Naive thymus-derived CD4-positive, alpha-beta T cell (primary cell): ENCODE data around the gene KIF15. TPM values are rescaled to one million over a fixed set of nuclear protein-coding genes. Genes with fewer than 3 reads are reported as not detected.
A peak's percentile ranks its signal among the peaks of the same experiment; 100 is the strongest.
"Not testable (repeated sequence)": the region's sequence is repeated elsewhere in the genome, so short reads cannot be mapped to it uniquely, and the experiment has no call there.

ENCODE experiments used
- ATAC-seq: fragments of 150-1000 bp; cut with Tn5 transposase; 2 replicates; pipeline ENCODE4 v1.10.0; 2021; ENCODE audit warnings: mild to moderate bottlenecking, moderate library complexity
- CTCF ChIA-PET: fragments of 350-600 bp; sonication (Branson Sonifier 250); formaldehyde crosslinking; loops from one replicate; lab custom pipeline; 2021; ENCODE audit warnings: antibody characterized with exemption; lab: Charles Lee
- POLR2A ChIA-PET: fragments of 350-600 bp; sonication (Branson Sonifier 250); formaldehyde crosslinking; loops from one replicate; lab custom pipeline; 2021; ENCODE audit warnings: antibody characterized with exemption, inconsistent platforms; lab: Charles Lee
- DNase-seq, 9 donors: peaks; one replicate each; pipeline versions ENCODE4 v3.0.0 to v3.0.0-alpha.2; 2020 to 2022; ENCODE audit warnings: mixed read lengths in 1 of 9
- H3K27ac ChIP-seq: one replicate; pipeline ENCODE4 v1.7.0; 2013; ENCODE audit warnings: mild to moderate bottlenecking, low read depth, low read length, moderate library complexity
- H3K27me3 ChIP-seq, 2 donors: one replicate each; pipeline ENCODE4 v1.7.0; 2013; ENCODE audit warnings: low read length in 2 of 2, mild to moderate bottlenecking in 2 of 2, moderate library complexity in 2 of 2; ENCODE audit not compliant: control insufficient read depth in 2 of 2, insufficient read depth in 2 of 2
- H3K36me3 ChIP-seq, 3 experiments: 1 replicate in 2 of 3; 2 replicates in 1 of 3; pipeline ENCODE4 v1.7.0; 2013; ENCODE audit warnings: low read length in 3 of 3, mild to moderate bottlenecking in 3 of 3, moderate library complexity in 1 of 3; ENCODE audit not compliant: insufficient read depth in 3 of 3, control insufficient read depth in 2 of 3
- H3K4me1 ChIP-seq, 2 donors: one replicate each; pipeline ENCODE4 v1.7.0; 2013; ENCODE audit warnings: low read length in 2 of 2, mild to moderate bottlenecking in 2 of 2, moderate library complexity in 1 of 2; ENCODE audit not compliant: control insufficient read depth in 2 of 2, insufficient read depth in 2 of 2
- H3K4me3 ChIP-seq: 2 replicates; pipeline ENCODE4 v1.7.0; 2013; ENCODE audit warnings: mild to moderate bottlenecking, low read length
- H3K9me3 ChIP-seq, 3 experiments: 1 replicate in 2 of 3; 2 replicates in 1 of 3; pipeline ENCODE4 v1.7.0; 2013; ENCODE audit warnings: low read length in 3 of 3; ENCODE audit not compliant: control insufficient read depth in 2 of 3
- H3K27ac Mint-ChIP-seq, 9 donors: one replicate each; pipeline ENCODE4 v1.8.0; 2020 to 2022; ENCODE audit warnings: mixed read lengths in 9 of 9, mild to moderate bottlenecking in 8 of 9, moderate library complexity in 5 of 9, inconsistent platforms in 2 of 9
- H3K27me3 Mint-ChIP-seq, 5 donors: one replicate each; pipeline ENCODE4 v1.8.0; 2021 to 2022; ENCODE audit warnings: mixed read lengths in 5 of 5, mild to moderate bottlenecking in 1 of 5
- H3K36me3 Mint-ChIP-seq, 5 donors: one replicate each; pipeline ENCODE4 v1.8.0; 2020 to 2022; ENCODE audit warnings: mixed read lengths in 5 of 5, mild to moderate bottlenecking in 3 of 5, inconsistent platforms in 1 of 5
- H3K4me1 Mint-ChIP-seq, 7 donors: one replicate each; pipeline ENCODE4 v1.8.0; 2020 to 2022; ENCODE audit warnings: mixed read lengths in 7 of 7, mild to moderate bottlenecking in 3 of 7, inconsistent platforms in 1 of 7
- H3K4me3 Mint-ChIP-seq, 10 donors: one replicate each; pipeline ENCODE4 v1.8.0; 2020 to 2022; ENCODE audit warnings: mild to moderate bottlenecking in 10 of 10, mixed read lengths in 10 of 10, moderate library complexity in 6 of 10, inconsistent platforms in 2 of 10
- H3K9me3 Mint-ChIP-seq, 11 donors: one replicate each; pipeline ENCODE4 v1.8.0; 2020 to 2022; ENCODE audit warnings: mixed read lengths in 11 of 11, mild to moderate bottlenecking in 4 of 11, inconsistent platforms in 1 of 11, moderate library complexity in 1 of 11
- intact Hi-C, 2 donors: fragments of 100-400 bp; cut with micrococcal nuclease; formaldehyde crosslinking; loops; one replicate each; pipeline ENCODE4 v1.15.1; 2023
- polyA plus RNA-seq, 2 donors: library from polyadenylated mRNA; unstranded; fragments of 300-500 nt; fragmentation: Illumina TruSeq; gene quantifications; one replicate each; pipeline ENCODE4 v1.2.3, GENCODE V29; 2021
- total RNA-seq, 6 experiments: library from RNA in 5 of 6; stranded (reverse) in 5 of 6; gene quantifications; 1 replicate in 5 of 6; 2 replicates in 1 of 6; pipeline ENCODE4 v1.2.3 and lab custom pipeline; 2021 to 2026

The KIF15 gene
- total and polyA plus RNA-seq, 7 experiments from 2014 or later: 0.11 to 31.9 (median 0.27) TPM; not detected in 1

DNA sequence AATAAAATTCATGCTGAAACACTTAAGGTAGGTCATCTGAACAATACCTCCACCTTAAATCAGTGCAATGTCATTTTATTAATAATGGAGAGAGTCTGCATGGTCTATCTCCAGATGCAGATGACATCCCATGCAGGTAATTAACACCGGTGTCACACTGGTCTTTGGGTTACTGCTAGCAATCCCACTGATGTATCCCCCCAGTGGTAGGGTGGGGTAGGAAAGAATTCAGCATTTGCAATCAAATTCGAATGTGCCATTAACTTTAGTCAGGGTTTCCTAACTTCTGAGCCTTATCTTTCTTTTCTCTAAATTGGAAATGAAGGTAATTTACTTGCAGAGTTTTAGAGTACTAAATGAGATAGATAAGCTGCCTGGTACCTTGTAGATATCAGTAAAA is 44.4 kb downstream of the KIF15 start:
- Histone ChIP-seq H3K4me1 (no peaks in the 10 kb centered on the region), H3K4me3 (no peak overlapping the region), H3K27me3 (no peaks in the 10 kb centered on the region), H3K36me3 (no peaks in the 10 kb centered on the region), H3K9me3 (no peaks in the 10 kb centered on the region), H3K27ac (no peak overlapping the region)
- CTCF ChIA-PET: no interaction called here
- intact Hi-C loops: no loop called here
- Mint-ChIP-seq H3K27ac (no peak overlapping the region), H3K9me3 (no peaks in the 10 kb centered on the region), H3K4me3 (no peak overlapping the region), H3K27me3 (no peaks in the 10 kb centered on the region), H3K4me1 (no peaks in the 10 kb centered on the region), H3K36me3 (peaks cover 0 to 25% (median 0%) of the 10 kb centered on the region in 5 donors)
- no peak for ATAC-seq
- POLR2A ChIA-PET: no interaction called here
- DNase-seq: no peak

DNA sequence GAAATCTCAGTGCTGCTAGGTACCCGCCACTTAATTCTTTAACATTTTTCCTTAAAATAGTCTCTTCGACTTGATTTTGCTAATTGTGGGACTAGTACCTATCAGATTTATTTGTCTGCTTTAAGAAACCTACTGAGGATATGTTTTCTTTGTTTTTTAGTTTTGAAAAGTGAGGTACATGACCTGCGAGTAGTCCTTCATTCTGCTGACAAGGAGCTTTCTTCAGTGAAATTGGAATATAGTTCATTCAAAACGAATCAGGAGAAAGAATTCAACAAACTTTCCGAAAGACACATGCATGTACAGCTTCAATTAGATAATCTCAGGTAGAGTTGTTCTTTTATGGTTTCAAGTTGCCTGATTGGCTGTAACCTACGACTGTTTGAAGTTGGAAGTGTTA is 53.2 kb downstream of the KIF15 start:
- Histone ChIP-seq H3K4me1 (no peaks in the 10 kb centered on the region), H3K27ac (no peak overlapping the region), H3K4me3 (no peak overlapping the region), H3K27me3 (no peaks in the 10 kb centered on the region), H3K36me3 (no peaks in the 10 kb centered on the region), H3K9me3 (no peaks in the 10 kb centered on the region)
- ChIA-PET CTCF (no interaction called here), POLR2A (no interaction called here)
- Mint-ChIP-seq H3K36me3 (peaks cover 0 to 55% (median 5%) of the 10 kb centered on the region in 5 donors), H3K4me1 (no peaks in the 10 kb centered on the region), H3K27me3 (no peaks in the 10 kb centered on the region), H3K4me3 (no peak overlapping the region), H3K9me3 (peaks cover 0 to 24% (median 4%) of the 10 kb centered on the region in 11 donors), H3K27ac (no peak overlapping the region)
- intact Hi-C loops: no loop called here
- ATAC-seq: no peak
- DNase-seq: no peak

DNA sequence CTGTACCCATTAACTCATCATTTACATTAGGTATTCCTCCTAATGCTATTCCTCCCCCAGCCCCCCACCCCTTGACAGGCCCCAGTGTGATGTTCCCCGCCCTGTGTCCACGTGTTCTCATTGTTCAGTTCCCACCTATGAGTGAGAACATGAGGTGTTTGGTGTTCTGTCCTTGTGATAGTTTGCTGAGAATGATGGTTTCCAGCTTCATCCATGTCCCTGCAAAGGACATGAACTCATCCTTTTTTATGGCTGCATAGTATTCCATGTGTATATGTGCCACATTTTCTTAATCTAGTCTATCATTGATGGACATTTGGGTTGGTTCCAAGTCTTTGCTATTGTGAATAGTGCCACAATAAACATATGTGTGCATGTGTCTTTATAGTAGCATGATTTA is 54.7 kb downstream of the KIF15 start:
- H3K27me3 Mint-ChIP-seq, DNase-seq, H3K4me3 ChIP-seq, H3K4me1 ChIP-seq, H3K27ac ChIP-seq, POLR2A ChIA-PET, H3K4me3 Mint-ChIP-seq, intact Hi-C loops, CTCF ChIA-PET, H3K27ac Mint-ChIP-seq, H3K36me3 ChIP-seq, H3K4me1 Mint-ChIP-seq, H3K27me3 ChIP-seq, ATAC-seq, H3K9me3 ChIP-seq: not testable (repeated sequence)
- Mint-ChIP-seq H3K36me3 (peaks cover 0 to 59% (median 5%) of the 10 kb centered on the region in 5 donors), H3K9me3 (peaks cover 0 to 26% (median 5%) of the 10 kb centered on the region in 11 donors)

DNA sequence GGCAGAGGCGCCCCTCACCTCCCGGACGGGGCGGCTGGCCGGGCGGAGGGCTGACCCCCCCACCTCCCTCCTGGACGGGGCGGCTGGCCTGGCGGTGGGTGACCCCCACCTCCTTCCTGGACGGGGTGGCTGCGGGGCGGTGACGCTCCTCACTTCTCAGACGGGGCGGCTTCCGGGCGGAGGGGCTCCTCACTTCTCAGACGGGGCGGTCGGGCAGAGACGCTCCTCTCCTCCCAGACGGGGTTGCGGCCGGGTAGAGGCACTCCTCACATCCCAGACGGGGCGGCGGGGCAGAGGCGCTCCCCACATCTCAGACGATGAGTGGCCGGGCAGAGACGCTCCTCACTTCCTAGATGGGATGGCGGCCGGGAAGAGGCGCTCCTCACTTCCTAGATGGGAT is 59.6 kb downstream of the KIF15 start:
- H3K4me3 Mint-ChIP-seq, CTCF ChIA-PET, H3K36me3 ChIP-seq, H3K4me1 ChIP-seq, H3K9me3 ChIP-seq, H3K4me1 Mint-ChIP-seq, H3K4me3 ChIP-seq, H3K27me3 ChIP-seq, H3K27ac ChIP-seq, H3K27me3 Mint-ChIP-seq, POLR2A ChIA-PET, ATAC-seq, DNase-seq, H3K27ac Mint-ChIP-seq, intact Hi-C loops: not testable (repeated sequence)
- Mint-ChIP-seq H3K9me3 (peaks cover 0 to 27% (median 8%) of the 10 kb centered on the region in 11 donors), H3K36me3 (peaks cover 0 to 72% (median 8%) of the 10 kb centered on the region in 5 donors)

DNA sequence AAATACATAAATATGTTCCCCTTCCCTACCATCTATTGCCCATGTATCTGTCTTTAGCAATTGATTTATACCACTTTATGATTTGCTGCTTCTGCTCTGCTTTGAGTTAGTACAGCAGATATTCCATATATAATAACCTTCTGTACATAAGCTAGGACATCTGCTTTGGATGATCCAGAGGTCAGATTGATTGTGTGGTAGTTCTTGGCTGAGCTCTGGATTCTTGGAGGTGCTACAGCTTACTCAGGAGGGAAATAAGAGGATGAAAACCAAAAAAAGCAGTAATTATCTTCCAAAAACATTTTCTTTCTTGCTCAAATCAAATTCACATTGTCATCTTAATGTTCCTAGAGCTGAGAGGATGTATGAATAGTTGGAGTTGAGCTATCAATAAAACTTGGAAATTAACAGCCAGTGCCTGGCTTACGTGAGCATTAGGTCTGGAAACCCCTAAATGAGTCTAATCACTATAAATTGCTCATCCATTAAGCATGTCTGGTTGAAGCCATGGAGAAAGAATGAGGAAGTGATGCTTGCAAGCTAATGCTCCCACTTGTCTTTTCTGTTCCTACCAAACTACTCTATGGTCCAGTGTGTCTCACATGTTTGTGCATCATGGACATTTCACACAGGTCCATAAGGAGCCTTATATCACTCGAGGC is 63.8 kb downstream of the KIF15 start:
- CTCF ChIA-PET: no interaction called here
- H3K4me1 ChIP-seq: no peaks in the 10 kb centered on the region
- no peaks in the 10 kb centered on the region for H3K36me3 ChIP-seq
- no peak overlapping the region for H3K4me3 ChIP-seq
- ATAC-seq (no peak), DNase-seq (no peak)
- H3K27ac ChIP-seq: no peak overlapping the region
- no peaks in the 10 kb centered on the region for H3K27me3 ChIP-seq
- intact Hi-C loops: no loop called here
- peaks cover 0 to 20% (median 2%) of the 10 kb centered on the region in 11 donors for H3K9me3 Mint-ChIP-seq
- H3K9me3 ChIP-seq: no peaks in the 10 kb centered on the region
- peaks cover 0 to 45% (median 4%) of the 10 kb centered on the region in 5 donors for H3K36me3 Mint-ChIP-seq
- no peak overlapping the region for H3K4me3 Mint-ChIP-seq
- peaks cover 0 to 2% (median 0%) of the 10 kb centered on the region in 7 donors for H3K4me1 Mint-ChIP-seq
- POLR2A ChIA-PET: no interaction called here
- no peaks in the 10 kb centered on the region for H3K27me3 Mint-ChIP-seq
- no peak overlapping the region for H3K27ac Mint-ChIP-seq

DNA sequence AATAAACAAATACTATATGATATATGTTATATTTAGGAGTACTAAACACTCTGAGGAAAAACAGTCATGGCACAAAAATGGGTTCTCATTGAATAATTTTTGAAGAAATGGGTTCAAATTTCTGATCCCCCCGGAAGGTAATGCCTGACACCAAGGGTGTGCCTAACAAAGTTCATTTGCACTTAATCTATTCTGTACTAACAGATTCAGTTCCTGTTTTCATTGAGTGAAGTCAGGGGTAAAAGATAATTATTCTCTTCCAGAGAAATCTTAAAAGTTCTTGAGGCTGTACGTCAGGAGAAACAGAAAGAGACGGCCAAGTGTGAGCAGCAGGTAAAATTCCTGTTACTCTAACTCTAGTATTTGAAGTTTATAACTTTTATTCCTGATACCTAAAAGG is 65.6 kb downstream of the KIF15 start:
- peaks cover 0 to 45% (median 4%) of the 10 kb centered on the region in 5 donors for H3K36me3 Mint-ChIP-seq

DNA sequence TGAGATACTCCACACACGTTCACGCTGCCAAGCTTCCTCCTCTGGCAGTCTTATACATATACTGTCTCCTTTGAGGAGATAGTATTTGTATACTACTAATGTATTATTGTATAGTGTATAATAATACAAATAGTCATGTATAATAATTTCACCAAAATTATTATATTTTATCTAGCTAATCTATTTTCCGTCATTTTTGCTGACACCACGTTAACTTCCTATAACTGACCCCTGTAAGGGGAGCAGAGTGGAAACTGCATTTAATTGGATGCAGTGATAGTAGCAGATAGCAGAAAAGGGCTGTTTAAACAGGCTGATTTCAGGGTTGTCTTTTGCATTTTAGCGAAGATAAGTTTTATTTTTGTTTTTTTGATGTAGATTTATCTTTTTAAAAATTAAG is 69.6 kb downstream of the KIF15 start:
- Mint-ChIP-seq H3K4me1 (no peaks in the 10 kb centered on the region), H3K27me3 (no peaks in the 10 kb centered on the region), H3K27ac (peak overlapping the region in 1 of 9 donors; percentile 31), H3K9me3 (peaks cover 0 to 8% (median 5%) of the 10 kb centered on the region in 11 donors), H3K36me3 (peaks cover 0 to 45% (median 4%) of the 10 kb centered on the region in 5 donors), H3K4me3 (no peak overlapping the region)
- CTCF ChIA-PET: no interaction called here
- Histone ChIP-seq H3K36me3 (no peaks in the 10 kb centered on the region), H3K4me3 (no peak overlapping the region), H3K9me3 (peaks cover 0 to 4% (median 0%) of the 10 kb centered on the region in 3 experiments), H3K27me3 (no peaks in the 10 kb centered on the region), H3K4me1 (no peaks in the 10 kb centered on the region), H3K27ac (no peak overlapping the region)
- POLR2A ChIA-PET: interaction anchor here (0.6 kb wide), 1 partner anchor 11 kb away, joined by 5 read pairs; no protein-coding TSS in a partner anchor
- ATAC-seq: no peak
- intact Hi-C loops: no loop called here
- no peak for DNase-seq

More for the DNA sequence above, 65.6 kb downstream of the KIF15 start:
- Histone ChIP-seq H3K4me3 (no peak overlapping the region), H3K27me3 (no peaks in the 10 kb centered on the region), H3K9me3 (no peaks in the 10 kb centered on the region), H3K36me3 (no peaks in the 10 kb centered on the region), H3K4me1 (no peaks in the 10 kb centered on the region), H3K27ac (no peak overlapping the region)
- H3K27ac Mint-ChIP-seq: no peak overlapping the region
- POLR2A ChIA-PET: no interaction called here
- CTCF ChIA-PET: no interaction called here
- H3K4me3 Mint-ChIP-seq: no peak overlapping the region
- no peaks in the 10 kb centered on the region for H3K27me3 Mint-ChIP-seq
- H3K9me3 Mint-ChIP-seq: peaks cover 0 to 15% (median 2%) of the 10 kb centered on the region in 11 donors
- ATAC-seq (no peak), DNase-seq (no peak)
- intact Hi-C loops: no loop called here
- peaks cover 0 to 2% (median 0%) of the 10 kb centered on the region in 7 donors for H3K4me1 Mint-ChIP-seq
